Measurements from ENCODE around the gene SAT2. TPM values are rescaled to one million over a fixed set of nuclear protein-coding genes. Genes with fewer than 3 reads are reported as not detected.
A peak's percentile ranks its signal among the peaks of the same experiment; 100 is the strongest.
"Not testable (repeated sequence)": the region's sequence is repeated elsewhere in the genome, so short reads cannot be mapped to it uniquely, and the experiment has no call there.

Gene SAT2
- total RNA-seq, 1 donor from 2014 or later = 73.5 TPM

DNA sequence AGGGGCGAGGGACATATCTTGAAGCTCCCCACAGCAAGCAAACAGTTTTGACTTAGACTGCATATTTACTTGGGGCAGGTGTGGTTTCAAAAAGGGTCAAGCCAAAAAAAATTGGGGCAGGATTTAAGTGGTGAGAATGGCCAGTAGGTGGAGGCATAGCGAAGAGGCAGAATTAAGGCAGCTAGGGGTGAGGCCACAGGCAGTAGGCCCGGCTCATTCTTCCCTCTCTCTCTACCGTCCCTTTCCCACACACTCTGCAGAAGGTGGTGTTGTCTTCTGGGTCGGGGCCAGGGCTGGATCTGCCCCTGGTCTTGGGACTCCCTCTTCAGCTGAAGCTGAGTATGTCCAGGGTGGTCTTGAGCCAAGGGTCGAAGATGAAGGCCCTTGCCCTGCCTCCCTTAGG, 4.9 kb upstream of the SAT2 start:
- intact Hi-C loops (cut with micrococcal nuclease) = loop anchor here (5.0 kb wide), 1 partner anchor 55 kb away; the partner anchor contains the start of genes TP53 and WRAP53
- Histone ChIP-seq H3K27me3 (ENCODE audit: low read depth) (no peaks in the 10 kb centered on the region), H3K4me1 (peaks cover 15% of the 10 kb centered on the region), H3K9me3 (replicated peaks) (no peaks in the 10 kb centered on the region), H3K4me3 (no peak overlapping the region), H3K27ac (replicated peaks) (no peak overlapping the region), H3K36me3 (no peaks in the 10 kb centered on the region)
- TF ChIP-seq, protein P1, sequence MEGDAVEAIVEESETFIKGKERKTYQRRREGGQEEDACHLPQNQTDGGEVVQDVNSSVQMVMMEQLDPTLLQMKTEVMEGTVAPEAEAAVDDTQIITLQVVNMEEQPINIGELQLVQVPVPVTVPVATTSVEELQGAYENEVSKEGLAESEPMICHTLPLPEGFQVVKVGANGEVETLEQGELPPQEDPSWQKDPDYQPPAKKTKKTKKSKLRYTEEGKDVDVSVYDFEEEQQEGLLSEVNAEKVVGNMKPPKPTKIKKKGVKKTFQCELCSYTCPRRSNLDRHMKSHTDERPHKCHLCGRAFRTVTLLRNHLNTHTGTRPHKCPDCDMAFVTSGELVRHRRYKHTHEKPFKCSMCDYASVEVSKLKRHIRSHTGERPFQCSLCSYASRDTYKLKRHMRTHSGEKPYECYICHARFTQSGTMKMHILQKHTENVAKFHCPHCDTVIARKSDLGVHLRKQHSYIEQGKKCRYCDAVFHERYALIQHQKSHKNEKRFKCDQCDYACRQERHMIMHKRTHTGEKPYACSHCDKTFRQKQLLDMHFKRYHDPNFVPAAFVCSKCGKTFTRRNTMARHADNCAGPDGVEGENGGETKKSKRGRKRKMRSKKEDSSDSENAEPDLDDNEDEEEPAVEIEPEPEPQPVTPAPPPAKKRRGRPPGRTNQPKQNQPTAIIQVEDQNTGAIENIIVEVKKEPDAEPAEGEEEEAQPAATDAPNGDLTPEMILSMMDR (IDR thresholded peaks at IDR 0.05; ENCODE audit: borderline replicate concordance) = peak; percentile 56
- DNase-seq = no peak

DNA sequence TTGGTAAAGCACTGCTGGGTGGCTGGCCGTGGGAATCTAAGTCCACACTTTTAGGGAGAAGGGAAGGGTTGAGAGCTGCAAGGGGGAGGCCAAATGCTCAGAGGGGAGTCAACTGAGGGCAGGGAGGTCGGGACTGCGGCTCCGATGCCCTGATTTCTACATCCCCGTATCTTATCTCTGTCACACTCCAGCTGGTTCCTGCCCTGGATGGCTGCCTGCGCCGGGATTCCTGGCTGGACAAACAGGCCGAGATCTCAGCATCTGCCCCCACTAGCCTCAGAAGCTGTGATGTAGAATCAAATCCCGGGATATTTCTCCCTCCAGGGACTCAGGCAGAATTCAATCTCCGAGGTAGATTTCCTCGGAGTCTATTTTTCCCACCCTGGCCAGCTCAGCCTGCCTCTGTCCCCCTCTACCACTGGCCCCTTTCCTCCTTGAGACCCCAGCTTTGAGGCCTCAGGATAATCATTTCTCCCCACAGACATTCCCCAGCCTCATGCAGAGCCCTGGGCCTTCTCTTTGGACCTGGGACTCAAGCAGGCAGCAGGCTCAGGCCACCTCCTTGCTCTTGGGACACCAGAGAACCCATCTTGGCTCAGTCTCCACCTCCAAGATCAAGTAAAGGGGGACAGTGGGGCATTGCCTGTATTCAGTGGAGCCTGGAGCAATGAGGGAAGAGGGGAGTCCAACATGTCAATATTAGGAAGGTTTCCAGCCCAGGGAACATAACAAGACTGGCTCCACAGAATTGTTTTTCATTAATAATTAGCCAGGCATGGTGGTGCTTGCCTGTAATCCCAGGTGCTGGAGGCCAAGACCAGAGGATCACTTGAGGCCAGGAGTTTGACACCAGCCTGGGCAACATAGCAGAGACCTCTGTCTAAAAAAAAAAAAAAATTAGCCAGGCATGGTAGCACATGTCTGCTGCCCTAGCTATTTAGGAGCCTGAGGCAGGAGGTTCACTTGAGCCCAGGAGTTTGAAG, 4.1 kb upstream of the SAT2 start:
- H3K27ac ChIP-seq (replicated peaks) = no peak overlapping the region
- H3K9me3 ChIP-seq (replicated peaks) = no peaks in the 10 kb centered on the region
- no peaks in the 10 kb centered on the region for H3K36me3 ChIP-seq
- no peak overlapping the region for H3K4me3 ChIP-seq
- TF ChIP-seq, protein P1 (IDR thresholded peaks at IDR 0.05; ENCODE audit: borderline replicate concordance) = no peak
- DNase-seq = peak; percentile 30
- intact Hi-C loops (cut with micrococcal nuclease) = loop anchor here (5.0 kb wide), 1 partner anchor 56 kb away; the partner anchor contains the start of genes TP53 and WRAP53
- H3K27me3 ChIP-seq (ENCODE audit: low read depth) = no peaks in the 10 kb centered on the region
- H3K4me1 ChIP-seq = peaks cover 23% of the 10 kb centered on the region

DNA sequence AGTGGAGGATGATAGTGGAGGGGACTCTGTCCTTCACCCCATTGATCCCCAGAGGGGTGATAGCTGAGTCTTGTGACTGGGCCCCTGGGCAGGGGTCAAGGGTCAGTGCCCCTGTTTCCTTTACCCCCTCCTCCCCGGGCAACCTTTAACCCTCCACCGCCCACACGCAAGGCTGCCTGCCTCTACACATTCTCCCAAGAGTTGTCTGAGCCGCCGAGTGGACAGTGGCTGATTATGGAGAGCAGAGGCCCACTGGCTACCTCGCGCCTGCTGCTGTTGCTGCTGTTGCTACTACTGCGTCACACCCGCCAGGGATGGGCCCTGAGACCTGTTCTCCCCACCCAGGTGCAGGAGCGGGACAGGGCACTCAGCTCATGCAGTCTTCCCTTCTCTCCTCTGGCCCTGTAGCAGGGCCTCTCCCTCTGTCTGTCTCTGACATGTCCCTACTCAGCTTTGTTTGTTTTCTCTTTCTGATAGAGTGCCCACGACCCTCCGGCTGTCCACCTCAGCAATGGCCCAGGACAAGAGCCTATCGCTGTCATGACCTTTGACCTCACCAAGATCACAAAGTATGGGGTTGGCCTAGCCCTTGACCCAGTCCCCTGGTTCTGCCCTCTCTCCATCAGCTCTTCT, 2.4 kb upstream of the SAT2 start, which contains the start of gene SHBG:
TSS of gene SHBG (plus strand) at position 197 of the 633 bp plus-strand sequence. CDS start at position 235, 38 bp downstream.
- TF ChIP-seq, protein P1 (IDR thresholded peaks at IDR 0.05; ENCODE audit: borderline replicate concordance) = no peak
- no peaks in the 10 kb centered on the region for H3K27me3 ChIP-seq (ENCODE audit: low read depth)
- H3K4me3 ChIP-seq = no peak within 1 kb of the TSS
- peaks cover 27% of the 10 kb centered on the region for H3K4me1 ChIP-seq
- peaks cover 9% of the 10 kb centered on the region for H3K36me3 ChIP-seq
- H3K9me3 ChIP-seq (replicated peaks) = no peaks in the 10 kb centered on the region
- intact Hi-C loops (cut with micrococcal nuclease) = loop anchor here (5.0 kb wide), 1 partner anchor 57 kb away; the partner anchor contains the start of genes TP53 and WRAP53
- no peak for DNase-seq
- no peak within 1 kb of the TSS for H3K27ac ChIP-seq (replicated peaks)

DNA sequence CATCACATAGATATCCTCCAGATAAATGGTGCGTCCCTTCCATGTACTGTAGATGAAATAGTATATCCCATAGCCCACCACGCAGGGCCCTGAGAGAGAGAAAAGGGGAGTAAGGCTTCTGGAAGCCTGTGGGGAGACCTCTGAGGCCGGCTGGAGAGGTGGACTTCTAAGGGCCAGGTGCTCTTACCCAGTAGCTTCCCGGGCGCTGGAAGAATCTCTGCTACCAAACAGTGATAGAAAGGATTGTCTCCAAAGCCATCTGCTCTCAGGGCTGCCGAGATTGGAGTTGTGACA, 718 bp downstream of the SAT2 start:
- TF ChIP-seq, protein P1 (IDR thresholded peaks at IDR 0.05; ENCODE audit: borderline replicate concordance) = no peak
- Histone ChIP-seq H3K27ac (replicated peaks) (peak overlapping the region; percentile 92), H3K4me1 (peaks cover 27% of the 10 kb centered on the region), H3K36me3 (peaks cover 9% of the 10 kb centered on the region), H3K4me3 (peak overlapping the region; percentile 82), H3K9me3 (replicated peaks) (no peaks in the 10 kb centered on the region), H3K27me3 (ENCODE audit: low read depth) (no peaks in the 10 kb centered on the region)
- DNase-seq = no peak
- intact Hi-C loops (cut with micrococcal nuclease) = no loop called here

DNA sequence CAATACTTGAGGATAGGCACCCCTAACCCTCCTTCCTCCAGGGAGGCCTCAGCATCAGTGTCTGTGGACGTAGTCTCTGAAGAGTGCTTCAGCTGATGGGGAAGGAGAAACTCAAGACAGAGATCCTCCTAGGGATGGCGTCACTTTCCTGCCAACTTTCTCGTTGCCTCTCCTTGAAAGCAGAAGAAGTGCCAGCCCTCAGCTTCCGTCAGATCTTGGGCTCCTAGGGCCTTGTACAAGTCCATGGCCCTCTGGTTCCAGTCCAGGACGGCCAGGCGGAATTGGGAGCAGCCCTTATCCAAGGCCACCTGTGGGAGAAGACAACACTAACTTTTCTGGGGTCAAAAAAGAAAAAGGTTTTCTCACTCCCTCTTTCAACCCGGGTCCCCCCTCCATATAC, 1.3 kb downstream of the SAT2 start:
- intact Hi-C loops (cut with micrococcal nuclease) = no loop called here
- peaks cover 9% of the 10 kb centered on the region for H3K36me3 ChIP-seq
- H3K27me3 ChIP-seq (ENCODE audit: low read depth) = no peaks in the 10 kb centered on the region
- peaks cover 23% of the 10 kb centered on the region for H3K4me1 ChIP-seq
- peak overlapping the region; percentile 92 for H3K27ac ChIP-seq (replicated peaks)
- TF ChIP-seq, protein P1 (IDR thresholded peaks at IDR 0.05; ENCODE audit: borderline replicate concordance) = no peak
- peak overlapping the region; percentile 82 for H3K4me3 ChIP-seq
- DNase-seq = no peak
- no peaks in the 10 kb centered on the region for H3K9me3 ChIP-seq (replicated peaks)

DNA sequence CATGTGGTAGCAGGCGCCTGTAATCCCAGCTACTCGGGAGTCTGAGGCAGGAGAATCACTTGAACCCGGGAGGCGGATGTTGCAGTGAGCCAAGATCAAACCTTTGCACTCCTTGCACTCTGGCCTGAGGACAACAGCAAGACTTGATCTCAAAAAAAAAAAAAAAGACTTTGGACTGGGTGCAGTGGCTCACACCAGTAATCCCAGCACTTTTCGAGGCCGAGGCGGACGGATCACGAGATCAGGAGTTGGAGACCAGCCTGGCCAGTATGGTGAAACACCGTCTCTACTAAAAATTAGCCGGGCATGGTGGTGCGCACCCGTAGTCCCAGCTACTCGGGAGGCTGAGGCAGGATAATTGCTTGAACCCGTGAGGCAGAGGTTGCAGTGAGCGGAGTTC, 1.9 kb downstream of the SAT2 start:
- intact Hi-C loops (cut with micrococcal nuclease) = not testable (repeated sequence)

More for the DNA sequence above, 1.9 kb downstream of the SAT2 start:
- not testable (repeated sequence) for H3K27me3 ChIP-seq (ENCODE audit: low read depth); H3K36me3 ChIP-seq; H3K27ac ChIP-seq (replicated peaks); H3K9me3 ChIP-seq (replicated peaks); H3K4me3 ChIP-seq; DNase-seq
- peaks cover 20% of the 10 kb centered on the region for H3K4me1 ChIP-seq
